Head of caudate nucleus (tissue), 42 donors: ENCODE data around the gene GNAI3.

ENCODE experiments used
- DNase-seq, 42 donors: peaks; one replicate each; pipeline versions ENCODE4 v3.0.0 to v3.0.0-alpha.2; 2020 to 2021; ENCODE audit warnings: mixed read lengths in 7 of 42
- intact Hi-C: fragments of 100-400 bp; cut with DNase I; formaldehyde crosslinking; loops from one replicate; pipeline ENCODE4 v1.15.0; 2022

GNAI3 gene

DNA sequence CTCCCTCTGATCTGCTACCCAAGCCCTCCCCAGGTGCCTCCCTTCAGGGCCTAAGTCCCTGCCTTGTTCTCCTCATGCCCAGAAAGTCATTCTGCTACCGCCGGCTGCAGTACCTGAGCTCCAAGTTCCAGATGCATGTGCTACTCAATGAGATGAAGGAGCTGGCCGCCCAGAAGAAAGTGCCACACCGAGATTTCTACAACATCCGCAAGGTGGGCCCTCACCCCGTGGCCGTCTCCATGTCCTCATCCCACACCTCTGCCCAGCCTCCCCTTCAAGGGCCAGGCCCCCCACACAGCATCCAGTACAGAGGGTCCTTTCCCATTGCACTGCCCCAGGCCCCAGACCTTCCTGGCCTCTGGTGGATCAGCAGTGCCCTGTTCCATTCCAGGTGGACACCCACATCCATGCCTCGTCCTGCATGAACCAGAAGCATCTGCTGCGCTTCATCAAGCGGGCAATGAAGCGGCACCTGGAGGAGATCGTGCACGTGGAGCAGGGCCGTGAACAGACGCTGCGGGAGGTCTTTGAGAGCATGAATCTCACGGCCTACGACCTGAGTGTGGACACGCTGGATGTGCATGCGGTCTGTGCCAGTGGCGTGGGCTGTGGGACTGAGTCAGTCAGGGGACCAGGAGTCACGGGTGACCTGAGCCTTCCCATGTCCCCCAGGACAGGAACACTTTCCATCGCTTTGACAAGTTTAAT lies 79.4 kb downstream of the GNAI3 start:
- no peak for DNase-seq
- intact Hi-C loops, result no loop called here

DNA sequence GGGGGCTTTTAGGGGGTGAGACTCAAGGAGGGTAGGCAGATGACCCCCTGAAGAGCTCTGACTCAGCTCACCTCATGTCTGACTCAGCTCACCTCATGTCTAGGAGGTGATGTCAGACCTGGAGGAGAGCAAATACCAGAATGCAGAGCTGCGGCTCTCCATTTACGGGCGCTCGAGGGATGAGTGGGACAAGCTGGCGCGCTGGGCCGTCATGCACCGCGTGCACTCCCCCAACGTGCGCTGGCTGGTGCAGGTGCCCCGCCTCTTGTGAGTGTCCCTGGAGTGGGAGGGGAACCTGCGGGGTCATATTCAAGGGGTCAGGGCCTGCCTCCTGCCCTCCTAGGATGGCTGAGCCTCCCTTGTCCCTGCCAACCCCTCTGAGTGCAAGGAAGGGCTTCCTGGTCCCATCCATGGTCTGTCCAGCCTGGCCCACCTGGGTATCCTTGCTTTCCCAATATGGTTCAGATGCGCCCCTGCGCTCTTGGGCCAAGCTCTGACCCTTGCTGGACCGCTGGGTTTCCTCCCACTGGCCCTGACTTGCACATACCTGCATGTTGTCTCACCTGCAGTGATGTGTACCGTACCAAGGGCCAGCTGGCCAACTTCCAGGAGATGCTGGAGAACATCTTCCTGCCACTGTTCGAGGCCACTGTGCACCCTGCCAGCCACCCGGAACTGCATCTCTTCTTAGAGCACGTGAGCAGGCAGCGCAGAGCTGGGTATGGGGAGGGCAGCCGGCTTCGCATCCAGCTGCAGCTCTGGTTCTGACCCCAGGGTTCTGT lies 80.3 kb downstream of the GNAI3 start:
- DNase-seq, result peak in 35 of 42 donors; percentile 42 to 91 (median 74)
- intact Hi-C loops, result no loop called here

DNA sequence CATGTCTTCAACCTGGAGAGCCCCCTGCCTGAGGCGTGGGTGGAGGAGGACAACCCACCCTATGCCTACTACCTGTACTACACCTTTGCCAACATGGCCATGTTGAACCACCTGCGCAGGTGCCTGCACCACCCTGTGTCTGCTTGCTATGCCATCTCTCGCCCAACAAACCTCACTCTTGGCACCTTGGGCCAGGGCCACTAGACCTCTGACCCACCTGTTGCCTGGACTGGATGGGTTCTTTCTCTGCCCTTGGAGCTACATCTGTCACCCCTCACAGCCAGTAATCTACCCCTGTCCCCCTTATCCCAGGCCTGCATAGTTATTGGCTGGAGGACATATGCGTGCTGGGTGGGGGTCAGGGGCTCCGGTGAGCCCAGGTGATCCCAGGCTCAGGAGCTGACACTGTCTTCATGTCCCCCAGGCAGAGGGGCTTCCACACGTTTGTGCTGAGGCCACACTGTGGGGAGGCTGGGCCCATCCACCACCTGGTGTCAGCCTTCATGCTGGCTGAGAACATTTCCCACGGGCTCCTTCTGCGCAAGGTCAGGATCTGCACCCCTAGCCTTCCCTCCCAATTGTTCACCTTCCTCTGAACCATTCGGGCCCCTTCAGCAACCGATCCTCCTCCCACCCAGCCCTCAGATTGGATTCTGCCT lies 81.1 kb downstream of the GNAI3 start:
- no peak for DNase-seq
- intact Hi-C loops, result no loop called here

- intact Hi-C loops, result no loop called here
- DNase-seq, result peak in 2 of 42 donors; percentile 55 to 75
These were observed 81.9 kb downstream of the GNAI3 start for GRCh38 chr1:109630081-109630897.

GRCh38 chr1:109630898-109631512 lies 82.6 kb downstream of the GNAI3 start:
- intact Hi-C loops, result no loop called here
- DNase-seq, result peak in 1 of 42 donors; percentile 28

GRCh38 chr1:109631513-109632505 lies 83.4 kb downstream of the GNAI3 start:
- intact Hi-C loops, result no loop called here
- peak in 2 of 42 donors; percentile 36 to 39 for DNase-seq

DNA sequence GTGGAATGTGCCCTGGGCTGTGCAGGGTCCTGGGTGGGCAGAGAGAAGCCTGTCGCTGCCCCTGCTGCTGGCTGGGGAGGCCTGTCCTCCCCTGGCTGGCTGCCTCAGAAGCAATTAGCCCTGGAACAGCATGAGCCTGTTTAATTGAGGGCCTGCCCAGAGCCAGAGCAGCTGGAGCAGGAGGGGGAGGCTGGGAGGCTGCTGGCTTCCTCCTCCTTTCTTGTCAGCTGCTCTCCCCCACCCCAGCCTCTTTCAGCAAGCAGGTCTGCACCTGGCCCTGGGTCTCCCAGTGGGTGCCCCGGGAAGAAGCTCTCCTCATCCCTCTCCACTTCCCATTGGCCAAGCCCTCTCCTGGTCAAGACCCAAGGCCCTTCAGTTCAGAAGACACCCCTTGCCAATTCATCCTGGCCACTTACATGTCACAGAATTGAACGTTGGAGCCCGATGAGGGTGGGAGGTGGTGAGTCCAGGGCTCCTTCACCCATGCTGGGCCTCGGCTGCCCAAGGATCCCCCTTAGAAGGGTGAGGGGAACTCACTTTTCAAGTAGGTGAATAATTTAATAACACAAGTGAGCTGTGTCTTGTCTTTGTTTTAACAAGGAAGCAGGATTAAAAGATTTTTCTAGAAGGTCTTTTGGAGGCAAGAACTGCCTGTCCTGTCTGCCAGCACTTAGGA lies 84.4 kb downstream of the GNAI3 start:
- peak in 37 of 42 donors; percentile 44 to 84 (median 70) for DNase-seq
- intact Hi-C loops, result no loop called here

DNA sequence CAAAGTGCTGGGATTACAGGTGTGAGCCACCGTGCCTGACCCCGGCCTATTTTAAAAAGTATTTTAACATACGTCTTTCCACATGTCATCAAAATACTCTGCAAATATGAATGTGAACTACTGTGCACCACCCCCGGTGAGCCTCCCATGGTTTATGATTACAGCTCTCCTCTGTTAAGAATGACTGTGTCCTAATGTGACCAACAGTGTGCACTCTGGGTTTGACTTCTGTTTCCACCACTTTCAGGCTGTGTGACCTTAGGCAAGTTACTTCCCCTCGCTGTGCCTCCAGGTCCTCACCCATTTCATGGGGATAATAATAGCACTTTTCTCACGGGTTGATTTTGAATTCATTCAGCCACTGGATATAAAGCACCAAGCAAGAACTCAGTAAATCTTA lies 85.9 kb downstream of the GNAI3 start:
- intact Hi-C loops, result no loop called here
- peak in 4 of 42 donors; percentile 11 to 35 (median 25) for DNase-seq

- intact Hi-C loops, result no loop called here
- peak in 4 of 42 donors; percentile 1 to 36 (median 24) for DNase-seq
These were observed 86.6 kb downstream of the GNAI3 start for GRCh38 chr1:109634771-109635750.

DNA sequence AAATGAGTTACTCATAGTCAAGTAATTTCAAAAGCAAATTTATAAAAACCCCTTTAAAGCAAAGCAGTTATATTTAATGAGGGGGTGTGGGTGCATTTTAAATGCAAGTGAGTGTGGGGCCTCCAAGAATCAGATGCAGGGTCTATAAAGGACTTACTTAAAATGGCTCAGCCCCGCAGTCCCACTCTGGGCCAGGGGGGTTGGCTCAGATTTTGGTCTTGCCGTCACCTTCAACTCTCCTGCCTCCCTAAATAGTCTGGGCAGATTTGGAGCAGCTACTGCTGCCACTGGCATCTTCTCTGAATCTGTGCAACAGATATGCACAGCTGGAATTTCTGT lies 87.4 kb downstream of the GNAI3 start:
- intact Hi-C loops, result no loop called here
- peak in 4 of 42 donors; percentile 0 to 34 (median 12) for DNase-seq

GRCh38 chr1:109636201-109636952 lies 88.0 kb downstream of the GNAI3 start:
- DNase-seq, result peak in 15 of 42 donors; percentile 21 to 80 (median 64)

DNA sequence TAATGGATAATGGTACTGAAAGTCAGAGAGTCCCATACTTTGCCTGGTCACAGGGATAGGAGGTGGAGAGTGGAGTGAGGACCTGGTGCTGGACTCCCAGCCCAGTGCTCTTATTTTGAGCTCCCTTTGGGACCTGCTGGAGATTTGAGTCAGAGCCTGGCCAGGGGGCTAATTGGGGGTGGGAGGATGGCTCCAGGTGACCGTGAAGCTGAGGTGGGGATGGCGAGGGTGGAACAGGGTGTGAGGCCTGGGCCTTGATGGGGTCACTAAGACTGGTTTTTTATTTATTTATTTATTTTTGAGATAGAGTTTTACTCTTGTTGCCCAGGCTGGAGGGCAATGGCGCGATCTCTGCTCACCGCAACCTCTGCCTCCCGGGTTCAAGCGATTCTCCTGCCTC lies 89.0 kb downstream of the GNAI3 start:
- DNase-seq, result peak in 6 of 42 donors; percentile 0 to 14 (median 4)
- intact Hi-C loops, result no loop called here

More at GRCh38 chr1:109636201-109636952, 88.0 kb downstream of the GNAI3 start:
- intact Hi-C loops, result no loop called here

DNA sequence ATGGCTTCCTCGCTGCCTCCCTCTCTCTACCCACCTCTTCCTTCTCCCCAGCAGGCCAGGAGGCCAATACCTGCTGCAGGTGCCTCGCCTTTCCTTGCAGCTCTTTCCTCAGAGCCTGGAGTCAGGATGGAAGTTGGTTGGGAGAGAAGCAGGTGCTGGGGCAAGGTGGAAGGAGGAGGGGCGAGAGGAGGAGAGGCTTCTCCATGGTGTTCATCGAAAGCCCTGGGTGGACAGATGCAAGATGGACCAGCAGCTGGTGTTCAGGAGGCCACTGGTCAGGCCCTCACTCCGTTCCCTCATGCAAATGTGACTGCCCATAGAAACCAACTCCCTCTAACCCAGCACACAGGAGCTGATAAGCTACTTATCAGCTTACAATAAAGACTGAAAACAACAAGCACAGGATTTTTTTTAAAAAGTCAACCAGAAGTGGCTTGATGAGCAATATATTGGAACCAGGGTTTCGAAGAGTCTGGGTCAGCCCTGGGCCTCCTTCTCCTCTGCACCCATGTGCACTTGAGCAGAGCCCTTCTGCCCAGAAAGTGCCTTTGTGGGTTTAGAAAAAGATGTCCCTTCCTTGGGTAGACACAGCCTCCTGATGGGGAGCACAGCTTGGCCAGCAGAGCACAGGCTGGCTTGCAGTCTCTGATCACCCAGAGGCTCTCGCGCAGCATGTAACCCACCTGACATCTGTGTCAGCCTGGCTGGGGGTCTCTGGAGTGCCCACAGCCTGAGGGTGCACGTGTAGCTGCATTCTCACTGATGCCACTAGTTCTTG lies 90.8 kb downstream of the GNAI3 start:
- intact Hi-C loops, result no loop called here
- peak in 5 of 42 donors; percentile 4 to 34 (median 15) for DNase-seq

DNA sequence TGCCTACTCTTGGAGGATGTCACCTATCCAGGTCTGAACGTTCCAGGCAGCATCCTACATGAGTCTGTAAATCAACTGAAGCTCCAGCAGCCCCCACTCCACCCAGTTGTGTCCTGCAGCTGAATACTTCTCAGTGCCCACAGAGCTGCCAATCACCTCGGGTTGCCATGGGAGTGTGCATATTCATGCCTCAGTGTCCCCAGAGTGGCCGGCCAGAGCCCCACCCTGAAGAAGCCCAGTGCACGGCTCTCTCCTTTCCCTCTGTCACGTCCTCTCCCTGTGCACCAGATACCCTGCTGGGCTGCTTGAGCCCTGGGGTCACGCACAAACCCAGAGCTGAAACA lies 91.4 kb downstream of the GNAI3 start:
- DNase-seq, result peak in 8 of 42 donors; percentile 10 to 74 (median 34)
- intact Hi-C loops, result loop anchor here (5.0 to 10.0 kb wide), 2 partner anchors 137 to 345 kb away; partner anchors contain the start of gene AHCYL1
